ENCODE data around the gene SLIT3.

Gene SLIT3

GRCh38 chr5:168967882-168968620 lies 332.9 kb downstream of the SLIT3 start:
- no peak for DNase-seq (ENCODE audit: low read depth)
- TF ChIP-seq CTCF (IDR thresholded peaks at IDR 0.05; ENCODE audit: low read length, missing control alignments) = no peak
- H3K4me3 ChIP-seq (replicated peaks; ENCODE audit: low read depth, low read length) = no peak overlapping the region

- H3K4me3 ChIP-seq (replicated peaks; ENCODE audit: low read depth, low read length) = no peak overlapping the region
- DNase-seq (ENCODE audit: low read depth) = no peak
- no peak for TF ChIP-seq CTCF (IDR thresholded peaks at IDR 0.05; ENCODE audit: low read length, missing control alignments)
Observed at GRCh38 chr5:168965638-168966037, 335.3 kb downstream of the SLIT3 start.

GRCh38 chr5:168964182-168964581 lies 336.8 kb downstream of the SLIT3 start:
- no peak overlapping the region for H3K4me3 ChIP-seq (replicated peaks; ENCODE audit: low read depth, low read length)
- DNase-seq (ENCODE audit: low read depth) = no peak
- no peak for TF ChIP-seq CTCF (IDR thresholded peaks at IDR 0.05; ENCODE audit: low read length, missing control alignments)

GRCh38 chr5:168962306-168962705 lies 338.6 kb downstream of the SLIT3 start:
- no peak overlapping the region for H3K4me3 ChIP-seq (replicated peaks; ENCODE audit: low read depth, low read length)
- DNase-seq (ENCODE audit: low read depth) = no peak
- no peak for TF ChIP-seq CTCF (IDR thresholded peaks at IDR 0.05; ENCODE audit: low read length, missing control alignments)

- no peak for DNase-seq (ENCODE audit: low read depth)
- no peak for TF ChIP-seq CTCF (IDR thresholded peaks at IDR 0.05; ENCODE audit: low read length, missing control alignments)
- H3K4me3 ChIP-seq (replicated peaks; ENCODE audit: low read depth, low read length) = no peak overlapping the region
Observed at GRCh38 chr5:168961681-168962080, 339.3 kb downstream of the SLIT3 start.

GRCh38 chr5:168960497-168960896 lies 340.4 kb downstream of the SLIT3 start:
- no peak for DNase-seq (ENCODE audit: low read depth)
- TF ChIP-seq CTCF (IDR thresholded peaks at IDR 0.05; ENCODE audit: low read length, missing control alignments) = no peak
- no peak overlapping the region for H3K4me3 ChIP-seq (replicated peaks; ENCODE audit: low read depth, low read length)

- no peak for TF ChIP-seq CTCF (IDR thresholded peaks at IDR 0.05; ENCODE audit: low read length, missing control alignments)
- H3K4me3 ChIP-seq (replicated peaks; ENCODE audit: low read depth, low read length) = no peak overlapping the region
- DNase-seq (ENCODE audit: low read depth) = no peak
Observed at GRCh38 chr5:168953351-168953750, 347.6 kb downstream of the SLIT3 start.

Measured in fibroblast of pulmonary artery (primary cell).